Keratinocyte (primary cell): ENCODE data around the gene HPSE2. TPM values are rescaled to one million over a fixed set of nuclear protein-coding genes. Genes with fewer than 3 reads are reported as not detected.

Experiments
- DNase-seq: peaks from one replicate; pipeline ENCODE4 v3.0.0-alpha.2; 2011; ENCODE audit warnings: low read depth, missing footprints, low spot score
- FAIRE-seq: peaks from 2 replicates; lab custom pipeline; 2011; peaks lifted over from hg19 to GRCh38; lab: Jason Lieb, UNC
- H2AFZ ChIP-seq: 2 replicates; pipeline ENCODE4 v1.6.0; 2012; ENCODE audit warnings: low read length, control low read depth, inconsistent platforms; ENCODE audit not compliant: control insufficient read depth
- H3K27ac ChIP-seq: 2 replicates; pipeline ENCODE4 v1.5.1; 2011; ENCODE audit warnings: low read length; ENCODE audit not compliant: control insufficient read depth, insufficient read depth
- H3K27me3 ChIP-seq: 3 replicates; pipeline ENCODE4 v1.6.0; 2011; ENCODE audit warnings: low read length; ENCODE audit not compliant: control insufficient read depth, insufficient read depth; ENCODE audit errors: extremely low read depth
- H3K36me3 ChIP-seq, 2 experiments: 2 replicates in 1 of 2; 3 replicates in 1 of 2; pipeline ENCODE4 v1.5.1; 2011; ENCODE audit warnings: low read length in 2 of 2, mild to moderate bottlenecking in 1 of 2; ENCODE audit not compliant: control insufficient read depth in 2 of 2, insufficient read depth in 2 of 2; ENCODE audit errors: extremely low read depth in 1 of 2
- H3K4me1 ChIP-seq: 3 replicates; pipeline ENCODE4 v1.5.1; 2011; ENCODE audit warnings: low read length; ENCODE audit not compliant: control insufficient read depth, insufficient read depth; ENCODE audit errors: extremely low read depth
- H3K4me2 ChIP-seq: 3 replicates; pipeline ENCODE4 v1.6.0; 2011; ENCODE audit warnings: low read depth, low read length; ENCODE audit not compliant: control insufficient read depth, insufficient read depth; ENCODE audit errors: extremely low read depth
- H3K4me3 ChIP-seq, 3 experiments: fragments of 200-600 bp in 1 of 3; sonication (generic) in 1 of 3; 2 replicates in 2 of 3; 3 replicates in 1 of 3; pipeline ENCODE4 v1.5.1; 2011 to 2016; ENCODE audit warnings: low read length in 3 of 3, mild to moderate bottlenecking in 3 of 3, control low read depth in 2 of 3, inconsistent platforms in 1 of 3, low read depth in 1 of 3, mixed read lengths in 1 of 3, mixed run types in 1 of 3, moderate library complexity in 1 of 3; ENCODE audit not compliant: control insufficient read depth in 2 of 3, insufficient read depth in 2 of 3; ENCODE audit errors: extremely low read depth in 1 of 3
- H3K79me2 ChIP-seq: 2 replicates; pipeline ENCODE4 v1.6.0; 2012; ENCODE audit warnings: low read length; ENCODE audit not compliant: control insufficient read depth, insufficient read depth
- H3K9ac ChIP-seq: 3 replicates; pipeline ENCODE4 v1.6.0; 2011; ENCODE audit warnings: low read length; ENCODE audit not compliant: control insufficient read depth, insufficient read depth; ENCODE audit errors: extremely low read depth
- H3K9me1 ChIP-seq: 3 replicates; pipeline ENCODE4 v1.6.0; 2011; ENCODE audit warnings: low read length; ENCODE audit not compliant: control insufficient read depth, insufficient read depth; ENCODE audit errors: extremely low read depth
- H3K9me3 ChIP-seq: 2 replicates; pipeline ENCODE4 v1.5.1; 2012; ENCODE audit warnings: low read depth, low read length; ENCODE audit not compliant: control insufficient read depth
- H4K20me1 ChIP-seq: 3 replicates; pipeline ENCODE4 v1.6.0; 2011; ENCODE audit warnings: low read length; ENCODE audit not compliant: control insufficient read depth, insufficient read depth; ENCODE audit errors: extremely low read depth
- EZH2 ChIP-seq: IDR thresholded peaks from one replicate; pipeline ENCODE4 v1.6.1; 2012; ENCODE audit warnings: inconsistent platforms, mild to moderate bottlenecking, low read length, moderate library complexity
- dilution Hi-C: fragments of 300-500 bp; cut with MboI; formaldehyde crosslinking; loops from one replicate; pipeline ENCODE4 v1.7.0; 2020; ENCODE audit warnings: low sequenced_read_pairs; ENCODE audit not compliant: extremely low pct_ligation_motif_present
- polyA plus RNA-seq, 5 experiments: library from polyadenylated mRNA; depleted of rRNA in 3 of 5; stranded (reverse) in 3 of 5; stranded (forward) in 1 of 5; unstranded in 1 of 5; fragments of >200 nt; gene quantifications; 1 replicate in 1 of 5; 2 replicates in 3 of 5; 3 replicates in 1 of 5; pipeline versions ENCODE4 v1.2.1 to v1.2.3, GENCODE V29; 2011 to 2012; ENCODE audit warnings: missing spikeins in 2 of 5, low read depth in 1 of 5, low replicate concordance in 1 of 5
- TF ChIP-seq, protein P1 (sequence below), 3 experiments: IDR thresholded peaks in 1 of 3; conservative IDR thresholded peaks in 1 of 3; optimal IDR thresholded peaks in 1 of 3; 2 replicates in 2 of 3; 3 replicates in 1 of 3; pipeline versions ENCODE3 to v1.5.1; 2011; ENCODE audit warnings: low read length in 3 of 3, mild to moderate bottlenecking in 3 of 3, moderate library complexity in 2 of 3, control low read depth in 1 of 3, inconsistent platforms in 1 of 3; ENCODE audit not compliant: insufficient read depth in 2 of 3; ENCODE audit errors: extremely low read depth in 1 of 3

The HPSE2 gene
- polyA plus RNA-seq, 1 donor (not counting 4 experiments of a cell fraction or from before 2014, with no cell fraction given) = 0.01 TPM

DNA sequence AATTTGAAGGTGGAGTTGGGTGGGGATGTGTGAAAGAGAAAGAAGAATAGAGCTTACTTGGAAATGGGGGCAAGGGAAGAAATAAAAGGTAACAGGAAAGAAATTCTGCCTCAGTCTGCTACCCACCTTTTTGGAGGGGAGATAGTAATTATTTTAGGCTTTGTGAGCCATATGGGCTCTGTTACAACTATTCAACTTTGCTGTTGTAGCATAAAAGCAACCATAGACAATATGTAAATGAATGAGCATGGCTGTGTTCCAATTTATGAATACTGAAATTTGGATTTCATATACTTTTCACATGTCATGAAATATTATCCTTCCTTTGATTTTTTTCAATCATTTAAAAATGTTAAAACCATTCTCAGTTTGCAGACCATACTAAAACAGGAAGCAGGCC is 176.9 kb downstream of the HPSE2 start:
- no peak for DNase-seq
- Histone ChIP-seq H4K20me1 (no peaks in the 10 kb centered on the region), H3K4me3 (no peak overlapping the region), H3K4me2 (no peak overlapping the region), H3K27me3 (no peaks in the 10 kb centered on the region), H3K27ac (no peak overlapping the region), H3K9ac (no peak overlapping the region), H3K9me1 (no peaks in the 10 kb centered on the region), H3K36me3 (no peaks in the 10 kb centered on the region), H3K9me3 (no peaks in the 10 kb centered on the region), H2AFZ (no peak overlapping the region), H3K79me2 (no peaks in the 10 kb centered on the region), H3K4me1 (no peaks in the 10 kb centered on the region)
- no peak for FAIRE-seq
- TF ChIP-seq EZH2 = no peak
- TF ChIP-seq, protein P1, sequence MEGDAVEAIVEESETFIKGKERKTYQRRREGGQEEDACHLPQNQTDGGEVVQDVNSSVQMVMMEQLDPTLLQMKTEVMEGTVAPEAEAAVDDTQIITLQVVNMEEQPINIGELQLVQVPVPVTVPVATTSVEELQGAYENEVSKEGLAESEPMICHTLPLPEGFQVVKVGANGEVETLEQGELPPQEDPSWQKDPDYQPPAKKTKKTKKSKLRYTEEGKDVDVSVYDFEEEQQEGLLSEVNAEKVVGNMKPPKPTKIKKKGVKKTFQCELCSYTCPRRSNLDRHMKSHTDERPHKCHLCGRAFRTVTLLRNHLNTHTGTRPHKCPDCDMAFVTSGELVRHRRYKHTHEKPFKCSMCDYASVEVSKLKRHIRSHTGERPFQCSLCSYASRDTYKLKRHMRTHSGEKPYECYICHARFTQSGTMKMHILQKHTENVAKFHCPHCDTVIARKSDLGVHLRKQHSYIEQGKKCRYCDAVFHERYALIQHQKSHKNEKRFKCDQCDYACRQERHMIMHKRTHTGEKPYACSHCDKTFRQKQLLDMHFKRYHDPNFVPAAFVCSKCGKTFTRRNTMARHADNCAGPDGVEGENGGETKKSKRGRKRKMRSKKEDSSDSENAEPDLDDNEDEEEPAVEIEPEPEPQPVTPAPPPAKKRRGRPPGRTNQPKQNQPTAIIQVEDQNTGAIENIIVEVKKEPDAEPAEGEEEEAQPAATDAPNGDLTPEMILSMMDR (optimal IDR thresholded peaks at IDR 0.05 in 1 of 3, IDR thresholded peaks at IDR 0.05 in 1 of 3, conservative IDR thresholded peaks at IDR 0.05 in 1 of 3; ENCODE audit: extremely low read depth in 1 of 3, insufficient read depth in 2 of 3, low read length in 3 of 3) = no peak
- dilution Hi-C loops = no loop called here

DNA sequence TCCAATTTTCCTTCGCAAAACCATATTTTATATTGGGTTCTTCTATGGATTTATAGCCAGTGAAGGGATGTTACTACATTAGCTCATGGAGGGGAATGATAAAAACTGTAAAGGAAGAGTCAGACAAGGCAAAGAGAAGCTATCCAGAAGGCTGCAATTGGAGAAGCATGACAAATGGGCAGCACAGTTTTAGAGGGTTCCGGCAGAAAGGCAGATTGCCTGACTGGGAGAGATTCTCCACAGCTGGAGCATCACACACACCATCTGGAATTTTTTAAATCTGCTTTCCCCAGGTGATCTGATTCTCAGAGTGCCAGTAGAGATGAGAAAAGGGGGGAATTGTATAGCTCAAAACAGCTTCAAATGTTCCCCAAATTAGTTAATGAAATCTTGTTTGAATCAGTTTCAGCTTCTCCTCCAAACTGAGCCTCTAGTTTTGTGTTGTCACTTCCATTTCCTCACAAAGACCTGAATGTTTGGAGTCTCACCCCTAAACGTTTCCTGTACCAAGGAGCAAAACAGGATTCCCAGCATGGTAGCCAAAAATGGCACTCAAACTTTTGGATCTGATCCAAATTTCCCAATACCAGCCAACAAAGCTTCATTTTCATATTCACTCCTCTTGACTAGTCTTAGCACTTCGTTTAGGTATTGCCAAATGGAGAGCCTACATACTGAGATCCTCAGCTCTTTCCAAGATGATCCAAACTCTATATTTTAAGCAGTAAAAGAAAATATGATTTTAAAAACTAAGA is 177.5 kb downstream of the HPSE2 start:
- Histone ChIP-seq H3K4me1 (no peaks in the 10 kb centered on the region), H3K4me2 (no peak overlapping the region), H3K79me2 (no peaks in the 10 kb centered on the region), H3K27me3 (no peaks in the 10 kb centered on the region), H2AFZ (no peak overlapping the region), H3K4me3 (no peak overlapping the region), H3K9me1 (no peaks in the 10 kb centered on the region), H3K27ac (no peak overlapping the region), H3K36me3 (no peaks in the 10 kb centered on the region), H4K20me1 (no peaks in the 10 kb centered on the region), H3K9ac (no peak overlapping the region), H3K9me3 (no peaks in the 10 kb centered on the region)
- no peak for DNase-seq
- dilution Hi-C loops = no loop called here
- TF ChIP-seq, protein P1 (optimal IDR thresholded peaks at IDR 0.05 in 1 of 3, IDR thresholded peaks at IDR 0.05 in 1 of 3, conservative IDR thresholded peaks at IDR 0.05 in 1 of 3; ENCODE audit: extremely low read depth in 1 of 3, insufficient read depth in 2 of 3, low read length in 3 of 3) = no peak
- TF ChIP-seq EZH2 = no peak
- FAIRE-seq = no peak
